Measurements from ENCODE around the gene MFN2.

The MFN2 gene

GRCh38 chr1:12046749-12047119 lies 66.5 kb downstream of the MFN2 start:
- H3K27me3 Mint-ChIP-seq (ENCODE audit: low read depth, poor library complexity) = peaks cover 6% of the 10 kb centered on the region
- DNase-seq = no peak
- H3K36me3 Mint-ChIP-seq (ENCODE audit: low read depth) = no peaks in the 10 kb centered on the region
- peaks cover 20% of the 10 kb centered on the region for H3K4me1 Mint-ChIP-seq
- TF ChIP-seq CTCF (IDR thresholded peaks at IDR 0.05) = no peak
- H3K4me3 Mint-ChIP-seq = no peak overlapping the region
- no peak overlapping the region for H3K27ac Mint-ChIP-seq
- peaks cover 5% of the 10 kb centered on the region for H3K9me3 Mint-ChIP-seq

GRCh38 chr1:12047120-12047876 lies 67.1 kb downstream of the MFN2 start:
- Mint-ChIP-seq H3K36me3 (ENCODE audit: low read depth) (no peaks in the 10 kb centered on the region), H3K27me3 (ENCODE audit: low read depth, poor library complexity) (peaks cover 6% of the 10 kb centered on the region), H3K9me3 (peaks cover 5% of the 10 kb centered on the region), H3K4me3 (no peak overlapping the region), H3K4me1 (peaks cover 26% of the 10 kb centered on the region), H3K27ac (no peak overlapping the region)
- no peak for TF ChIP-seq CTCF (IDR thresholded peaks at IDR 0.05)
- DNase-seq = no peak

GRCh38 chr1:12048372-12048771 lies 68.1 kb downstream of the MFN2 start:
- peaks cover 34% of the 10 kb centered on the region for H3K4me1 Mint-ChIP-seq
- H3K4me3 Mint-ChIP-seq = no peak overlapping the region
- H3K27ac Mint-ChIP-seq = no peak overlapping the region
- H3K9me3 Mint-ChIP-seq = peaks cover 5% of the 10 kb centered on the region
- no peaks in the 10 kb centered on the region for H3K36me3 Mint-ChIP-seq (ENCODE audit: low read depth)
- H3K27me3 Mint-ChIP-seq (ENCODE audit: low read depth, poor library complexity) = peaks cover 6% of the 10 kb centered on the region
- TF ChIP-seq CTCF (IDR thresholded peaks at IDR 0.05) = no peak
- no peak for DNase-seq

- H3K27ac Mint-ChIP-seq = no peak overlapping the region
- H3K4me3 Mint-ChIP-seq = no peak overlapping the region
- no peaks in the 10 kb centered on the region for H3K36me3 Mint-ChIP-seq (ENCODE audit: low read depth)
- TF ChIP-seq CTCF (IDR thresholded peaks at IDR 0.05) = no peak
- H3K27me3 Mint-ChIP-seq (ENCODE audit: low read depth, poor library complexity) = no peaks in the 10 kb centered on the region
- no peaks in the 10 kb centered on the region for H3K9me3 Mint-ChIP-seq
- no peak for DNase-seq
- H3K4me1 Mint-ChIP-seq = peaks cover 46% of the 10 kb centered on the region
Measured at GRCh38 chr1:12049616-12050015, 69.4 kb downstream of the MFN2 start.

- DNase-seq = no peak
- H3K4me1 Mint-ChIP-seq = peaks cover 33% of the 10 kb centered on the region
- peaks cover 5% of the 10 kb centered on the region for H3K27me3 Mint-ChIP-seq (ENCODE audit: low read depth, poor library complexity)
- no peak overlapping the region for H3K27ac Mint-ChIP-seq
- H3K36me3 Mint-ChIP-seq (ENCODE audit: low read depth) = no peaks in the 10 kb centered on the region
- H3K4me3 Mint-ChIP-seq = no peak overlapping the region
- no peak for TF ChIP-seq CTCF (IDR thresholded peaks at IDR 0.05)
- H3K9me3 Mint-ChIP-seq = no peaks in the 10 kb centered on the region
Measured at GRCh38 chr1:12051361-12051760, 71.1 kb downstream of the MFN2 start.

GRCh38 chr1:12052008-12052573 lies 71.8 kb downstream of the MFN2 start:
- DNase-seq = peak; percentile 32
- Mint-ChIP-seq H3K4me1 (peaks cover 33% of the 10 kb centered on the region), H3K4me3 (peak overlapping the region; percentile 33), H3K36me3 (ENCODE audit: low read depth) (no peaks in the 10 kb centered on the region), H3K27me3 (ENCODE audit: low read depth, poor library complexity) (peaks cover 5% of the 10 kb centered on the region), H3K27ac (peak overlapping the region; percentile 93), H3K9me3 (no peaks in the 10 kb centered on the region)
- no peak for TF ChIP-seq CTCF (IDR thresholded peaks at IDR 0.05)

Data from nephron progenitor cell (in vitro differentiated cells).